Activated CD8-positive, alpha-beta memory T cell treated with anti-CD3 and anti-CD28 coated beads, Interleukin-2, amount 50 U/mL, for 24 hours (primary cell): ENCODE results near the gene SULF2.
"Not testable (repeated sequence)": the region's sequence is repeated elsewhere in the genome, so short reads cannot be mapped to it uniquely, and the experiment has no call there.

Experiments
- DNase-seq: peaks from one replicate; pipeline ENCODE4 v3.0.0-alpha.2; 2020; ENCODE audit errors: extremely low read depth

SULF2 gene

DNA sequence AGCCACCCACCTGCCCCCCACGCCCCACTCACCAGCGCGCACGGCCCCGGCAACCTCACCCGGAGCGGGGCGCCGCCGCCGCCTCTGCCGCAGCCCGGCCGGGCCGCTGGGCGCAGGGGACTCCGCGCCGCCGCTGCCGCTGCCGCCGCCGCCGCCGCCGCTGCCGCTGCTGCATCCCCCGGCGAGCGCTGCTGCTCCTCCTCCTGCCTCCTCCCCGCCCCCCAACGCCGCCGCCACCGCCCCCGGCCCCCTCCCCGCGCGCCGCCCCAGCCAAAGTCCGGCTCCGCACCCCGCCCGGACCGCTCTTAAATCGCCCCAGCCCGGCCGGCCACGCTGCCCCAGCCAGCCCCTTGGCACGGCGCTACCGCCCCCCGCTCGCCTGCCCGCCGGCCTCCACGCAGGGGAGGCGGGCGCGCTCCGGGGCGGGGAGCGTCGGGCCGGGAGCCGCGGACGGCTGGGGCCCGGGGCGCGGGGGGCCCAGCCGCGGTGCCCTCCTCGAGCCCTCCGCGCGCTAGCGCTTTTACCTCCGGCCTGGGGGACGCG lies at the start of gene SULF2:
Gene SULF2 (minus strand): TSS at position 171 of the 543 bp plus-strand sequence. CDS start 28,118 bp downstream, outside the sequence.
- no peak for DNase-seq

DNA sequence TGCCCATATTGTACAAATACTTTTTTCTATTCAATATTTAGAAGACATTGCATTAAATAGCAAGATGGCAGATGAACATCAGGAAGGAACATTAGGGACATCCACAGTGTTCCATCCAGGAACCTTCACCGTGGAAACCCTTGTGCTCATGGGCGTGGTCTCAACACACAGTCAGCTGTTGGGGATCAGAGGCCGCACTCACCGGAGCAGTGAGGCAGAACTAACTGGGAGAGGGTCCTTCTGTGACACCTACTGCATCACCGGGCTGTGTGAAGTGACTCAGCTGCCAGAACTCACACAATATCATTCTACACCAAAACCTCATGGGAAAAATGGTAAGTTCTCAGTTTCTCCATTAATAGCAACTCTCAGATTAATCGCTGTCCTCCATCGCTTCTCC lies 46.4 kb upstream of the SULF2 start:
- DNase-seq: not testable (repeated sequence)

DNA sequence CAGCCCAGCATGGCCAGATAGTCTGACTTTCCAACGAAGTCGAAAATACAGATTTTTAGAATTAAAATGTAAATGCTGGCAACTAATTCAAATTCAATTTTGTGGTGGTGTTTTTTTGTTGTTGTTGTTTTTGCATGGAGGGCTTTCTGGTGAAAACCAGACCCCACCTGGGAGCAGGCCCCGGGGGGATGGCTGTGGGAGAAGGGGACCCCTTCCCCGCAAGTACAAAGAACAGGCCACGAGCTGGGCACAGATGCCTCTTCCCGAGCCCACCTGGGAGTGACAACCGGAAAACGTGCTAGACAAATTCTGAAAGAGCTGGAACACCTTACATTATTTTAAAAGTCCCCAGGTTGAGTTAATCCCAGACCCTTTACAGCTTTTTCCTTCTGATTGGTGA lies 41.4 kb upstream of the SULF2 start:
- not testable (repeated sequence) for DNase-seq

DNA sequence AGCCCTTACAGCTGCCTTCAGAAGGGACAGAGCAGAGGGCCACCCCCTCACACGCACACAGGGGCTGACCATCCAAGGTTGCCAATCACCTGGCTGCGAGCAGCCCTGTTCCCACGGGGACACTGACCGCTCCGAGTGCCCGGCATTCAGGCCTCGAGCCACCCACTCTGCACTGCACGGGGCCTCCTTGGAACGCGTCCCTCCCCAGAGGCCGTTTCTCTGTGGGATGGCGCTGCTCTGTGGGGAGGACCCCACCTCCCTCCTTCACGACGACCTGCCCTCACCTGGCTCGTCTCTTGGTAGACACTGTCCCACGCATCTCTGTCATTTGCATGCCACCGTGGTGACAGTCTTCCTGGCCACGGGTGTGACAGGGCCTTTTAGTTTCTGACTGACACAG lies 40.7 kb upstream of the SULF2 start:
- DNase-seq: not testable (repeated sequence)

DNA sequence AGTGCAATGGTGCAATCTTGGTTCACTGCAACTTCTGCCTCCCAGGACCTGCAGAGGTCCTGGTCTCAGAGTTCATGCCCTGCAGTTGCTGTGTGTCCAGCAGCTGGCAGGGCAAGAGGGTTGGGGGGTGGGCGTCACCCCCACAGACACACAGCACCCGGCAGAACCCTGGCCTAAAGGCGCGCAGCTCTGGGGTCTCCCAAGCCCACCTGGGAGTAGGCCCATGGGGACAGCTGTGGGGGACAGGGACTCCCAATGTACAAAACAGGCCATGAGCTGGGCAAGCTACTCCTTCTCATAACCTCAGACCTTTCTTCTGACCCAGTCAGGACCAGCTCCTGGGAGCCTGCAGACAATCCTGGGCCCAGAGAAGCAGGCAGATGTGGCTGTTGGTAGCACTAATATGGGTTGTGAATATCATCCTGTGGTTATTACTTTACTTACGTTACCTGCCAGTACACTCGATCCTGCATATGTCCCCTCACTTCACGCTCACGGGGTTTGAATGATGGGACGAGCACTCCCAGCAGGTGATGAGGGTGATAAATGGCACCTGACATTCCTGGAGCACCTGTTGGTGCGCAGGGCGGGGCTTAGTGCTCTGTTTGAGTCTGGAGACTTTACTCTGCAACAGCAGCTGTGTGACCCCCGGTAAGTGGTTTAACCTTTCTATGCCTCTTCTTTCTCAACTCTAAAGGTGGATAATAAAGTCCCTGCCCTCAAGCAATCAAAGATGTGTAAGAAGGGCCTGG lies 39.9 kb upstream of the SULF2 start:
- DNase-seq: no peak

DNA sequence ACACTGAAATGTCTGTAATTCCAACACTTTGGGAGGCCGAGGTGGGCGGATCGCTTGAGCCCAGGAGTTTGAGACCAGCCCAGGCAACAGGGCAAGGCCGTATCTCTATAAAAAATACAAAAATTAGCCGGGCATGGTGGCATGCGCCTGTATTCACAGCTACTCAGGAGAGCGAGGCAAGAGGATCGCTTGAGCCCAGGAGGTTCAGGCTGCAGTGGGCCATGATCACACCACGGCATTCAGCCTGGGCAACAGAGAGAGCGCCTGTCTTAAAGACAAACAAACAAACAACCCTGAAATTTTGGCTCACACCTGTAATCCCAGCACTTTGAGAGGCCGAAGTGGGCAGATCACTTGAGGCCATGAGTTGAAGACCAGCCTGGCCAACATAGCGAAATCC lies 38.7 kb upstream of the SULF2 start:
- not testable (repeated sequence) for DNase-seq

DNA sequence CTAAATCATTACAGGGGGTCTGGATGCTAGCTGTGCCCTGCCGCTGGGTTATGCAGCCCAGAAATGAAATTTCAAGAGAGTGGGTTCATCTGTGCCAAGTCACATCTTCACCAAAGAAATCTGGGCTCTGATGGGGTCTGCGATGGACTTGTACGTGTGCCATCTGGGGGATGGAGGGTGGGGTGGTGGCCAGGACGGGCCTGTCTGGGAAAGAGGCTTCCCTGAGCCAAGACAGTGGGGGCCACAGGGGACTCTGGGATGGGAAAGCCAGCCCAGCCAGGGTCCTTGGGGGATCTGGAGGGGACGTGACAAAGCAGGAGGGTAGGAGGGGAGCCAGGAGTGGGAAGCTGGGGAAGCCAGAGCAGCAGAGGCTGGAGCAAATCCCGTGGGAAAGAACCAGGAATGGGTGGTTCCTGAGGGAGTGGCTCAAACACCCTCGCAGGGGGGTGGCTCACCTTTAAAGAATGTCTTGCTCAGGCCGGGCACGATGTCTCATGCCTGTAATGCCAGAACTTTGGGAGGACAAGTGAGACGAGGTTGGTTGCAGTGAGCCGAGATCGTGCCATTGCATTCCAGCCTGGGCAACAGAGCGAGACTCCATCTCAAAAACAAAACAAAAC lies 36.3 kb upstream of the SULF2 start:
- no peak for DNase-seq

DNA sequence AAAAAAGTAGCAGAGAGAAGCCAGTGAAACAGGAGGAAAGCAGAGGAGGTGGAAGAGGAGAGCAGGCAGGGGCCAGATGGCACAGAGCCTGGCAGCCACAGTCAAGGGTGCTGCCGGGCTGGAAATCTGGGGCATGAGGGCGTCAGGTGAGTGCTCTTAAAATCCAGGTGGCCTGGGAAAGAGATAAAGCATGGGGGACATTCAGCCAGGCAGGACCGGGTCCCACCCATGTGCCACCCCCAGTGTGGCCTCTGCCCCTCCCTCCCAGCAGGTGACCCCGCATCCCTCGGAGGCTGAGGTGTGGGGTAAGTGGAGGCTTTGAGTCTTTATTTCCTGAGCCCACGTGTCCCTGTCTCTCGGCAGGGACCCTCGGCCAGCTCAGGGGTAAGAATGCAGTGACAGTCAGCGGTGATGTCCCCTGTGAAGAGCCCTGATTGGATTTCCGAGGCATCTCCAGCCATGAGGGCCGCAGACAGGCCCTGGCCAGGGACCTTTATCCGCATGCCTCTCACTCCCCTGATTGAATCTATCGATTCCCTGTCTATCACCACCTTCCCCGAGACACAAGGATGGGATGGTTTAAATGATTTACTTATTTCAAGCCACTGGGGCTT lies 33.8 kb upstream of the SULF2 start:
- no peak for DNase-seq

DNA sequence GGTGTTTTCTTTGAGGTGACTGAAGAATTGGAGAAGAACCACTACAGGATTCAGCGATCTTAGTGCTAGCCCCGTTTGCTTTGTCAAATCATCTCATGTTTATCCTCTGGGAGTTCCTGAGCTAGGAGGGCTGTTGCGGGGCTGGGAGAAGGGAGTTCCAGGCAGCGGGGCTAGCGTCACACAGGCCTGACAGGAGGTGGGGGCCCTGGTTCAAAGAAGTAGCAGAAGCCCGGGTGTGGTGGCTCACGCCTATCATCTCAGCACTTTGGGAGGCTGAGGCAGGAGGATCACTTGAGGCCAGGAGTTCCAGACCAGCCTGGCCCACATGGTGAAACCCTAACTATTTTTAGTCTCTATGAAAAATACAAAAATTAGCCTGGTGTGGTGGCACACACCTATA lies 33.2 kb upstream of the SULF2 start:
- DNase-seq: no peak

DNA sequence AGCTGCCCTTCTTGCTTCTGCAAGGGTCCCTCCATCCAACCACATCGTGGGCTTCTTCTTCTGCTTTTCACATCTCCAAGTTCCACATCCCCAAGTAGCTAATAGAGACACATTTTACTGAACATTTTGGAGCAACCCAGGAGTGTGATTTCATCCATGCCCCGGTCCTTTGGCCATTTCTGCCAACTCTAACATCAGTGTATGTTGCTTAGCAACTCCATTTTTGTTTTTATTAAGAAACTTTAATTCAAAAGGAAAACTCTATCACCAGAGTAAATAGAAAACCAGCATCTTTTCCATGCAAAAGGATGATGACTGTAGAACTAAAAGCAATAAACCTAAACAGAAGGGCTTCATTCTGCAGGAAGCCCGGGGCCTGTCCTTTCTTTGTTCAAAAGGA lies 32.7 kb upstream of the SULF2 start:
- DNase-seq: no peak

DNA sequence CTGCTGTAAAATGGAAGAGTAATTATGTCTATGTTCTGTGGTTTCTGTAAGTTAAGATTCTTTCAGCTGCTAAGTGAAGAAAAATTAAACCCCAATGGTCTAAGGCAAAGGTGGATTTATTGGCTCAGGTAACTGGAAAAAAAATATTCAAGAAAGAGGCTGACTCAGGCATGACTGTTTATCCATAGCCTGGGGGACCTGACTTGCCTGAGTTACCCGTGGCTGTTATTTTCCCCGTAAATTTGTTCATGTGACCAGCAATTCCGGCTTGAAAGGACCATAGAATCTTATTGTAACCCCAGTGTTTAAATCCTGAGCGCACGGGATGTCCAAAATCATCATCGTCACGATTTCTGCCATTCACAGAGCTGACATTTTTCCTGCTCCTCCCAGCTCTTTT lies 32.3 kb upstream of the SULF2 start:
- DNase-seq: no peak

DNA sequence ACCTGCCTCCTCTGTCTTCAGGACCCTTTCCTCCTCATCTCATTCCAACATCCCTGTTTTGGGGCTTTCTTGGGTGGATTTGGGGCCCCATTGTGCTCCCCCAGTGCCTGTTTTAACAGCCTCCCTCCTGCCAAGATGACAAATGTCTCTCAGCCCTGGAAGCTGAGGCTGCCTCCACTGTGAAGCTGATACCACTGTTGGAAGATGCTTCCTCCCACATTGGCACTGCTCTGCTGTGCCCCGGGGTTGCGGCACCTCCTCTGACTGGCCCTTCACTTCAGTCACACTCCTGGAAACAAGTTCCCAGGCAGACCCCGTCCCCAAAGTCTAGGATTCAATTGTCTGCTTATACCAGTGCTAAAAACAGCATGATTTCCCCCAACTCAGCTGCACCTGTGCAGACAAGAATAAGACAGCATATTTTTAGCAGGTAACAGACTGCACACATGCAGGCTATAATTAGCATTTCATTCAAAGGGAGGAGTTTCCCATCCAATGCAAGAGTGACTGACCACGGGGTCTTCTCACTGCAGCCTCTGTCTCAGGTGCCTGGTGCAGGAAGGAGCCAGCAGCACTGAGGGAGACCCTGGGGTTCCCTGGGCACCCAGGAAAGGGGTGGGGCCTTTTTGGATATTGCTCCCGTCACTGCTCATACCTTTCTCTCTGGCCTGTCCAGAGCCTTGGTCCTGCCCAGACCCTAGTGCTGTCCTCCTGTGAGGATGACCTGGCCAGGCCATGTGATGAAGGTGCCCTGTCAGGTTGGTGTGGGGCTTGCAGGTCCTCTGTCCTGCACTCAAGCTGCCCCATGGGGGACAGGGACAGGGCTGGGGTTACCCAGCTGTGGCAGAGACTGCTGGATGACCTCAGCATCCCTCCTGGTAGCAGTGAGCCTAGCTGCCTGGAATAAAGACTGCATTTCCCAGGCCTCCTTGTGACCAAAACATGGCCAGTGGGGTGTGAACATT lies 31.5 kb upstream of the SULF2 start:
- no peak for DNase-seq

DNA sequence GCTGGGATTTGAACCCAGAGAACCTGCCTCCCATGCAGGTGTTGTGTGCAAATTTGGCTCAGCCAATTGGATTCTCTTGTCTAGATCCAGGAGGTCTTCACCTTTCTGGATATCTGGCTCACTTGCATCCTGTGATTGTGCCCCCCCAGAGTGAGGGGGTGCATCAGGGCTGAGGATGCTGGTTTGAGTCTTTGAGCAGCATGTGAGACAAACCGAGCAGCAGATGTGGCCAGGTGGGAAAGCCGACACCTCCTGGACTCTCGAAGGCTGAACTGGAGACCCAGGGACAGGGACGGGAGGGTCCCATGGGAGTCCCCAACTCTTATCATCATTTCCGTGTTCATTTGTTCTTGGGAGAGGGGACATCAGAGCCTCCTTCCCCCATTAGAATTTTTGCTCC lies 30.6 kb upstream of the SULF2 start:
- DNase-seq: no peak

DNA sequence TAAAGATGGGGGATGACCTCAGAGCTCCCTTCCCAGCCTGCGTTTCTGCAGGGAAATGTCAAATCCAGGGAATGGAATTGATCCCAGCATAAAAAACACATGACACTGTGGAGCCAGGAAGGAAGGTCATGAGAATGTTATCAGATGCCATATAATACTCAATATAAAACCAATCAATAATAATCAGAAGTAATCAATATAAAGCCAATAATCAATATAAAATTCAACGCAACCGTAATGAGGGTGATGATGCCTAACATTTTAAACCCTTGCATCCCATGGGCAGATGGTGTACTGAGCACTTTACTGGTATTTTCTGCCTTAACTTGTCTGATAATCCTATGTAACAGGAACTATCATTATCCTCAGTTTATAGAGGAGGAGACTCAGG lies 30.1 kb upstream of the SULF2 start:
- no peak for DNase-seq

DNA sequence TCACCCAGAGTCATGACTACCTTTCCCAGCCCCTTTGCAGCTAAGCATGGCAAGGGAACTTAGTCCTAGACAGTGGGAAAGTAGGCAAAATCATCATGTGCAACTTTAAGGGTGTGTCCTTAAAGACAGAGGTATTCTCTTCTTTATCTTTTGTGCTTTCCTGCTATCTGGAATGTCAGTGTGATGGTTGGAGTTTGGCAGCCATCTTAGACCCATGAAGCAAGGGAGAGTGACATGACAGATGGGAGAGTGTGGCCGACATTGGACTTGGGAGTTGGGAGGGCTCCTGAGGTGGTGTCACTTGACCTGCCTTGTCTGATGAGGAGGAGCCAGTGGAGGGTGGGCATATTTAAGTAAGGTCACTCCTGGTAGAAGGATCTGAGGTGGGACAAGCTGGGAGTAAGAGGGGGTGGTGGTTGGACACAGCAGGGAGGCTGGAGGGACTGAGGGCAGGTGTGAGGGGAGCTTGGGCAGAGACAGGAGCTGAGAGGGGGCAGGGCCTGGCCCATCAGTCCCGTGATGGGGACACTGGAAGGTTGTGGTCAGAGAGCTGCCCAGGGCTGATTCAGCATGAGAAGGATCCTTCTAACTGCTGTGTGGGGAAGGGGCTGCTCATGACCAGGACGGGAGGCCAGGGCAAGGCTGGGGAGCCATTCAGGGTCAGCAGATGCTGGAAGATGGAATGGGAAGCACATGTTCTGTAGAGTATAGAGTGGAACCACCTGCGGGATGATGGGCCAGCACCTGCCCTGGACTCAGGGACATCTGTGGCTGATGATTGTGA lies 29.5 kb upstream of the SULF2 start:
- DNase-seq: no peak

DNA sequence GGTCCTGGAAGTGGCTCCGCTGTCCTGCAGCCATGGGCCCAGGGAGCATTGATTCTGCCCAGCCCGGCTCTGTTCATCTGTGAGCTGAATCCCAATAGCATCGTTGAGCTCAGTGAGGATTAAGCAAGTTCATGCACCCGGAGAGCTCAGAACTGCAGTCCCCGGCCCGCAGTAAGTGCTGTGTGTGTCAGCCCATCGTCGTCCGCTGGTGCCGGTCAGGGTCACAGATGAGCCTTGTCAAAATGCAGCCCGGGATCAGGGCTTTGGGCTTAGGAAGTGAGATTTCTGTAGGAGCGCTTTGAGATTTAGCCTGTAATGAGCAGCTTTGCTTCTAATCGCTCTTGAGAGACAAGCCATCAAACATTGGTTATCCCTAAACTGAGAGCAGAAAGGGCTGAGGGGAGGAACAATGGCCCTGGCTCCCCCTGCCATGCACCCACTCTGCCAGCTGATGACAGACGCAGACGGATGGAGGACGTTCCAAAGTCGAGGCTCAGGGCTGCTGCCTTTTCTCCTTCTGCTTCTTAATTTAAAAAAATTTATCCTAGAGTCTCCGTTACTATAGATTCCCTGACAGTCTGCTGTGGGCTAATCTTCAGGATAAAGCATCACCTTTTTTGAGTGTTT lies 25.6 kb upstream of the SULF2 start:
- no peak for DNase-seq

DNA sequence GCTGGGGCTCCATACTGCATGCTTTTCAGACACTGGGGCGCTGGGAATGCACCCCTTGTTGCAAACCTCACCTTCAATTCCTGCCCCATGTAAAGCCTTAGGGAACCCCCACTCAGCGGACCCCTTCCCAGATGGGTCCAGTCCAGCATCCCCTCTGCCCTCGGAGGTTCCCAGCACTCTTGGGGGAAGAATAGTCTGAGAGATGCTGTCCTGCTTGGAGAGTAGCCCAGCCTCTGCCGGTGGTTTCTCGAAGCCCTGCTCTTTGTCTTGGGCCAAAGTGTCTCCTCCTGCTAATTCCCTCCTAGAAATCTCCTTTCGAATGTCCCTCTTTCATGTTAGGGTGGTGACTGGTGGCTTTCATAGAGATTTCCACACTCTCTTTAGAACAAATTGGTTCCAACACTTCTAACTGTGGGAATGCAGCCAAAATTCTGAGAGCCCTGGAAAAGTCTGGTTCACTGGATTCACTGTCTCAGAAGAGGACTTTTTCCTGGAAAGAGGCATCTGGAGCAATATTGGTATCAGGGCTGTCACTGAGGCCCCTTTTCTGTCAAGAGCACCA lies 24.9 kb upstream of the SULF2 start:
- no peak for DNase-seq

DNA sequence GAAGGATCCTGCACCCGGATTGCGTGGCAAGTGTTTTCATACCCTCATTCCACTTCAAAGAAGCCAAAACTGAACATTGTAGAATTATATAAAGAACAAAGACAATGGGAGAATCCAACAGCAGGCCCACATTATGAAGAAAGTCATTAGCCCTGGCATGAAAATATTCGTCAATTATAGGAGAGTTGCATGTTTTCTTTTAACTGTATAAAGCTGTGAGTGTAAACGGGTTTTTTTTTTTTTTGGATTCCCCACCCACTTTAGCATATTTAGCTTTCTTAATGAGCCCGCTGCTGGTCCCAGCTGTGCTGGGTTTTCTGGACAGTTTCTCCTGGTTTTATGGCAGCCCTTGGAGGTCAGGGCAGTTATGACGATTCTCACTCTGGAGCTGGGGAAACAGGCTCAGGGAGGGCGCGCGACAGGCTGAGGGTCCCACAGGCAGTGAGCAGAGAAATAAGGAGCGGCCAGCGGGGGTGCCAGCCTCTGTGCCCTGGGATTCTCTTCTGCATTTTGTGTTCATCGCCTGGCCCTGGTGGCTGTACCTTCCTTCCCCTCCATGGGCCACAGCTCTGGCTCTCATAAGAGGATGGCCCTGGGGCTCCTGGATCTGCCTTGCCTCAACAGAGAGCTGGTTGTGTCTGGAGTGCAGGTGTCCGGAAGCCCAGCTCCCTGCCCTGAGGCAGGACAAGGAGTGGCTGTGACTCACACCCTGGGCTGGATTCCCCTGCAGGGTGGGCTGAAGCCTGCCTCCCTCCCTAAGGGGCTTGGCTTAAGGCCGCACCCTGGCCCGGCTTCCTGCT lies 24.1 kb upstream of the SULF2 start:
- DNase-seq: no peak

DNA sequence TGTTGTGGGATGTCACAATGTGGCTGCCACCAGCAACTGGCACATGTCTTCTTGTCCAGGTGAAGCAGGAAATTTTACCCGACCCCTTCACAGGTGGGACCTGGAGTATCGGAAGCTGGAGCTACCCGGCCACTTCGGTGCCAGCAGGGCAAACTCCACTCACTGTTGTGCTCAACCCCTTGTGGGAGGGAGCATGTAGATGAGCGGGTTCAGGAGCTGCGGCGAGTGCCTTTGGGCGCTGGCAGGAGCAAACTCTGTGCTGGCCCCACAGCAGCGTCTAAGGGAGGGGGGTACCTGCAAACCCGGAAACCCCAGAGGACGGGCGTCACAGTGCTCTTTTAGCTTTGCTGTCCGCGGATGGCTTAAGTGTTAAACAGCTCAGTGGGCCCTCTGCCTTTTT lies 20.7 kb upstream of the SULF2 start:
- no peak for DNase-seq
